Fibroblast of the aortic adventitia (primary cell): Measurements from ENCODE around the gene ARHGAP5. TPM values are rescaled to one million over a fixed set of nuclear protein-coding genes. Genes with fewer than 3 reads are reported as not detected.

Experiments used
- DNase-seq: peaks from one replicate; pipeline ENCODE4 v3.0.0-alpha.2; 2010; ENCODE audit warnings: low read depth
- H3K4me3 ChIP-seq: 2 replicates; pipeline ENCODE4 v1.5.1; 2011; ENCODE audit warnings: low read depth, mild to moderate bottlenecking, control low read depth, low read length, moderate library complexity
- total RNA-seq: library from RNA; depleted of rRNA; stranded (reverse); fragments of >200 nt; gene quantifications from 2 replicates; pipeline ENCODE4 v1.2.3, GENCODE V29; 2012; ENCODE audit warnings: low replicate concordance
- TF ChIP-seq, protein P1 (sequence below): IDR thresholded peaks from 2 replicates; pipeline ENCODE4 v1.5.1; 2011; ENCODE audit warnings: mild to moderate bottlenecking, low read length, control low read depth, inconsistent platforms; ENCODE audit not compliant: insufficient read depth

The ARHGAP5 gene
- total RNA-seq: 81.6 and 85.4 TPM in 2 replicates

GRCh38 chr14:32077081-32078022 is at the start of gene ARHGAP5:
ARHGAP5 (plus strand) TSS chr14:32077304; CDS start chr14:32090670, 13,366 bp downstream.
- DNase-seq: peak; percentile 15
- TF ChIP-seq, protein P1, sequence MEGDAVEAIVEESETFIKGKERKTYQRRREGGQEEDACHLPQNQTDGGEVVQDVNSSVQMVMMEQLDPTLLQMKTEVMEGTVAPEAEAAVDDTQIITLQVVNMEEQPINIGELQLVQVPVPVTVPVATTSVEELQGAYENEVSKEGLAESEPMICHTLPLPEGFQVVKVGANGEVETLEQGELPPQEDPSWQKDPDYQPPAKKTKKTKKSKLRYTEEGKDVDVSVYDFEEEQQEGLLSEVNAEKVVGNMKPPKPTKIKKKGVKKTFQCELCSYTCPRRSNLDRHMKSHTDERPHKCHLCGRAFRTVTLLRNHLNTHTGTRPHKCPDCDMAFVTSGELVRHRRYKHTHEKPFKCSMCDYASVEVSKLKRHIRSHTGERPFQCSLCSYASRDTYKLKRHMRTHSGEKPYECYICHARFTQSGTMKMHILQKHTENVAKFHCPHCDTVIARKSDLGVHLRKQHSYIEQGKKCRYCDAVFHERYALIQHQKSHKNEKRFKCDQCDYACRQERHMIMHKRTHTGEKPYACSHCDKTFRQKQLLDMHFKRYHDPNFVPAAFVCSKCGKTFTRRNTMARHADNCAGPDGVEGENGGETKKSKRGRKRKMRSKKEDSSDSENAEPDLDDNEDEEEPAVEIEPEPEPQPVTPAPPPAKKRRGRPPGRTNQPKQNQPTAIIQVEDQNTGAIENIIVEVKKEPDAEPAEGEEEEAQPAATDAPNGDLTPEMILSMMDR: peak; percentile 16
- peak within 1 kb of the TSS; percentile 87 for H3K4me3 ChIP-seq

- TF ChIP-seq, protein P1: no peak
- no peak overlapping the region for H3K4me3 ChIP-seq
- DNase-seq: peak; percentile 7
Observed at GRCh38 chr14:32028599-32028998, 48.5 kb upstream of the ARHGAP5 start.

DNA sequence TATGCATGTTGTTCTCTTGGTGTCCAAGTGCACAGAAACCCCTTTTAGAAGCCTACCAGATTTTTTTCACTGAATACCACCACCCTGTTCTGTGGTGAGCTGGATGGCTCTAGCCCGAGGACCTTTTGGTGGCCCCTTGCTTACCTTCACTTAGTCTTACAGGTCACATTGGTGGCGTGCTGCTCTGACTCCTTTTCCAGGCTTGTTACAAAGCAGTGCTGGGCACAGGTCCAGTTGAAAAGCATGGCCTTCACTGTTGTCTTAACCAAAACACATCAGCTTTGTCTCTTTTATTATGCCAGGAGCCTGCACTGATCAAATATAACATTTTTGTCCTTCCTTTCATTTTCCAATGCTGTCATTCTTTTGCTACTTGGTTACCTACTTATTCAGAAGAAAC is 43.6 kb upstream of the ARHGAP5 start:
- DNase-seq: no peak
- H3K4me3 ChIP-seq: no peak overlapping the region
- TF ChIP-seq, protein P1: no peak

- TF ChIP-seq, protein P1: no peak
- no peak overlapping the region for H3K4me3 ChIP-seq
- DNase-seq: no peak
Observed at GRCh38 chr14:32038876-32039275, 38.2 kb upstream of the ARHGAP5 start.

GRCh38 chr14:32039401-32040030 is 37.6 kb upstream of the ARHGAP5 start:
- DNase-seq: no peak
- no peak overlapping the region for H3K4me3 ChIP-seq
- TF ChIP-seq, protein P1: no peak

DNA sequence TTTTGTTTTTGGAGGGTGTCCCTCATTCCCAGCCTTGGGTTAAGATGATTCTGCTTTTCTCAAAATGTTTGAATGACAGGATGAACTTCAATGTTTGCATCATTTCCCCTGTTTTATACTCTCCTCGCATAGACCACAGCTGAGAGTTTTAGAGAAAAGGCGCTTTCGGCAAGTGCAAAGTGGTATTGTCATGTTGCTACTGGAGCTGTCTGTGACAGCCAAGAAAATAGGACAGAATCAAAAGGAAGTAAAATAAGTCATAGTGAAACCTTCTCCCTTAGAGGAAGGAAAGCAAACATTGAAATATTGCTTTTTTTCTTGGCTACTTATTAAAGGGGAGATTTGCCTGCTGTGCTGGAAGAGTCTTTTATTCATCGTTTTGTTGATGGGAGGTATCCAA is 33.5 kb upstream of the ARHGAP5 start:
- H3K4me3 ChIP-seq: no peak overlapping the region
- no peak for DNase-seq
- TF ChIP-seq, protein P1: no peak
